H1 (cell line): ENCODE results near the gene RFLNA.

ENCODE experiments used
- ATF3 ChIP-seq: IDR thresholded peaks from 2 replicates; pipeline ENCODE4 v1.6.1; 2011; ENCODE audit warnings: low read depth, mild to moderate bottlenecking, low read length; ENCODE audit not compliant: insufficient read depth
- CHD2 ChIP-seq: IDR thresholded peaks from 2 replicates; pipeline ENCODE4 v1.6.1; 2012; ENCODE audit warnings: low read length, improper control_type of control experiment
- CTCF ChIP-seq, 3 experiments: IDR thresholded peaks; 1 replicate in 2 of 3; 2 replicates in 1 of 3; pipeline versions ENCODE4 v1.5.1 to v1.6.1; 2011; ENCODE audit warnings: low read length in 3 of 3, mild to moderate bottlenecking in 3 of 3, inconsistent platforms in 2 of 3, low read depth in 1 of 3, moderate library complexity in 1 of 3; ENCODE audit not compliant: insufficient read depth in 1 of 3; ENCODE audit errors: control extremely low read depth in 1 of 3
- EZH2 ChIP-seq: fragments of 200-600 bp; sonication (generic); IDR thresholded peaks from 2 replicates; pipeline ENCODE4 v1.7.1; 2012; ENCODE audit warnings: low read depth, mild to moderate bottlenecking, moderate library complexity, low read length, inconsistent platforms; ENCODE audit not compliant: severe bottlenecking
- GTF2F1 ChIP-seq: IDR thresholded peaks from 2 replicates; pipeline ENCODE4 v1.6.1; 2012; ENCODE audit warnings: low read depth, low read length, improper control_type of control experiment, borderline replicate concordance
- HDAC2 ChIP-seq, 2 experiments: fragments of 300-600 bp in 1 of 2; sonication (generic) in 1 of 2; IDR thresholded peaks; 2 replicates each; pipeline ENCODE4 v1.6.1; 2011 to 2012; ENCODE audit warnings: low read depth in 2 of 2, low read length in 2 of 2, mild to moderate bottlenecking in 2 of 2, moderate library complexity in 2 of 2, borderline replicate concordance in 1 of 2, inconsistent platforms in 1 of 2
- JUN ChIP-seq: IDR thresholded peaks from 2 replicates; pipeline ENCODE4 v1.6.1; 2011; ENCODE audit warnings: low read depth, mild to moderate bottlenecking, improper control_type of control experiment, low read length
- POLR2A ChIP-seq, 2 experiments: IDR thresholded peaks; 1 replicate in 1 of 2; 2 replicates in 1 of 2; pipeline ENCODE4 v1.6.1; 2011; ENCODE audit warnings: low read depth in 2 of 2, low read length in 2 of 2, mild to moderate bottlenecking in 2 of 2; ENCODE audit errors: control extremely low read depth in 1 of 2
- POLR2AphosphoS5 ChIP-seq: IDR thresholded peaks from 2 replicates; pipeline ENCODE4 v1.6.1; 2011; ENCODE audit warnings: low read depth, low read length
- POU5F1 ChIP-seq: IDR thresholded peaks from 2 replicates; pipeline ENCODE4 v1.6.1; 2011; ENCODE audit warnings: low read depth, mild to moderate bottlenecking, low read length, moderate library complexity

- TF ChIP-seq POLR2AphosphoS5 (no peak), POLR2A (IDR thresholded peaks at IDR 0.05; ENCODE audit: control extremely low read depth in 1 of 2, low read depth in 2 of 2, low read length in 2 of 2) (no peak), ATF3 (no peak), GTF2F1 (no peak), POU5F1 (no peak), HDAC2 (IDR thresholded peaks at IDR 0.05; ENCODE audit: borderline replicate concordance in 1 of 2, low read depth in 2 of 2, low read length in 2 of 2) (no peak), CTCF (IDR thresholded peaks at IDR 0.05; ENCODE audit: control extremely low read depth in 1 of 3, insufficient read depth in 1 of 3, low read depth in 1 of 3, low read length in 3 of 3) (no peak), JUN (no peak), CHD2 (no peak), EZH2 (no peak)
Observed at GRCh38 chr12:124336742-124337520, 42.0 kb downstream of the RFLNA start.
